ENCODE results near the gene DHX16.

Gene DHX16

DNA sequence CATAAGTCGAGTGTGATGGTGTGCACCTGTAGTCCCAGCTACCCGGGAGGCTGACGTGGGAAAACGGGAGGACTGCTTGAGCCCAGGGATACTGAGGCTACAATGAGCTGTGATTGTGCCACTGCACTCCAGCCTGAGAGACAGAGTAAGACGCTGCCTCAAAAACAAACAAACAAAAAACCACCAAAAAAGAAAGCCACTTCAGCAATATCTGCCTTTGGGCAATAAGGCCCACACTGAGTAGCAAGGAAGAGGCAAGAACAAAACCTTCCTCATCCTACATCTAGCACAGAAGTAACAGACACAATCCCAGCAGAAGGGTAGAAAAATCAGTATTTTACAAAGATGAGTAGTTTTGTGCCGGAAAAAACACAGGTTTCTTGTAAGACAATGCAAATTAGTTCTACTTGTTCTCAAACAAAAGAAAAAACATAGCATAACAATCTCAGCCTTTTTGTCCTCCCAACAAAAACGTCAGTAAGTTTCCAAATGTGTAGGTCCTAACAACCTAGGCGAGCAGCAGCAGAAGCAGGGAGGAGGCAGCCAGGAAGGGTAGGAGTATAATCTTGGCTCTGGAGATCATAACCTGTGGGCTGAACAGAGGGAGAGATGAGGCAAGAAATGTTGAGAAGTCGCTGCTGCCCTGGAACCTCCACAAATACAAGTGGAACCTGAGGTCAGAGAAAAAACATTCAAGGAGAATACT is 61.5 kb downstream of the DHX16 start:
- Mint-ChIP-seq H3K27ac (peak overlapping the region; percentile 87 to 92), H3K36me3 (ENCODE audit: insufficient read depth) (peaks cover 68% of the 10 kb centered on the region), H3K9me3 (no peaks in the 10 kb centered on the region), H3K4me1 (ENCODE audit: low read depth in 2 of 2) (peaks cover 50 to 55% of the 10 kb centered on the region in 2 donors), H3K4me3 (no peak overlapping the region), H3K27me3 (no peaks in the 10 kb centered on the region)
- no peak for DNase-seq
- ATAC-seq (replicated peaks) = no peak

DNA sequence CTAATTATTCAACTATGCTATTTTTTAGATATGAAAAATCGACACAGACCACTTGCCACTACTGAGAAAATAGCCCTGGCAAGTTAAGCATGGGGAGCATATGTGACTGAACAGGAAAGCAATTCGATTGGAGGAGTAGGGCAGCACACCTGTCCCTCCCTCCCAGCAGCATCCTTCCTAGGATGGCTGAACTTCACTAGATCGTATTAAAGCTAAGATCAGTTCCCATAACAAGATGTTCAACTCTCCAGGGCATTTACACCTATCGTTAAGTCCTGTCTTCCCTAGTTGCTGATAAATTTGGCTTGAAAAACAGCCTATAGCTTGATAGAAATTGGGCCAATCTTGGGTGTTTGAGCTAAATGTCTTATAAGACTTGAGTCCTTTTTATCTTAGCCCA is 62.7 kb downstream of the DHX16 start:
- ATAC-seq (replicated peaks) (no peak), DNase-seq (no peak)
- H3K27ac Mint-ChIP-seq = peak overlapping the region; percentile 87 to 92
- H3K4me3 Mint-ChIP-seq = no peak overlapping the region
- no peaks in the 10 kb centered on the region for H3K27me3 Mint-ChIP-seq
- H3K4me1 Mint-ChIP-seq (ENCODE audit: low read depth in 2 of 2) = peaks cover 47 to 55% of the 10 kb centered on the region in 2 donors
- no peaks in the 10 kb centered on the region for H3K9me3 Mint-ChIP-seq
- peaks cover 68% of the 10 kb centered on the region for H3K36me3 Mint-ChIP-seq (ENCODE audit: insufficient read depth)

DNA sequence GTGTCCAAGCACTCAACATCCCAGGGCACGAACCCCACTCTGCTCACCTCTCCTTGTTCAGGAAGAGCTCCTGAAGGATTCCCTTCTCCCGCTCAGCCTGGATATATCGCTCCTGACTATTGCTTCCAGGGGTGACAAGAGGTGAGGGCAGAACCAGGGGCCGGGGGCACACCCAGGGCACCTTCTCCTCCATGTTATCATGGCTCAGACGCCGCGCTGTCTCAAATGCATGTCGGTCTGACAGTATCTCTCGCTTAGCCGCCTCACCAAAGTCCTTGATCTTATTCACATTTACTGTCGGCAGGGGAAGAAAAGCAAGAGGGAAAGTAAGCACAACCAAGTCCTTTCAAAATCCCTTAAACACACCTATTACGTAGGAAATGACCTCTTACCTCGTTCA is 68.8 kb downstream of the DHX16 start:
- Mint-ChIP-seq H3K4me3 (no peak overlapping the region), H3K9me3 (no peaks in the 10 kb centered on the region), H3K27me3 (no peaks in the 10 kb centered on the region), H3K27ac (peak overlapping the region in 1 of 2 donors; percentile 70), H3K36me3 (ENCODE audit: insufficient read depth) (peaks cover 93% of the 10 kb centered on the region), H3K4me1 (ENCODE audit: low read depth in 2 of 2) (peaks cover 21 to 35% of the 10 kb centered on the region in 2 donors)
- ATAC-seq (replicated peaks) (no peak), DNase-seq (no peak)

All from effector memory CD8-positive, alpha-beta T cell (primary cell).